NB4 (cell line): Measurements from ENCODE around the gene ZDHHC15.

Experiments used
- CTCF ChIP-seq: IDR thresholded peaks from one replicate; pipeline ENCODE4 v1.5.1; 2012; ENCODE audit warnings: low read depth, low read length
- MYC ChIP-seq: IDR thresholded peaks from 2 replicates; pipeline ENCODE4 v1.6.1; 2011; ENCODE audit warnings: low read depth, low read length
- POLR2A ChIP-seq: IDR thresholded peaks from 2 replicates; pipeline ENCODE4 v1.6.1; 2011; ENCODE audit warnings: mild to moderate bottlenecking; ENCODE audit not compliant: insufficient read length; ENCODE audit errors: extremely low read depth

- TF ChIP-seq CTCF (no peak), POLR2A (no peak), MYC (no peak)
Measured at GRCh38 chrX:75369721-75370120, 153.1 kb downstream of the ZDHHC15 start.
